SK-N-SH (cell line): ENCODE data around the gene C17orf67. TPM values are rescaled to one million over a fixed set of nuclear protein-coding genes. Genes with fewer than 3 reads are reported as not detected.

Experiments
- CTCF ChIA-PET: fragments of 300-600, 350-600 bp; formaldehyde crosslinking; extraction: SDS; loops from one replicate; lab custom pipeline; 2021; lab: Yijun Ruan, JAX
- POLR2A ChIA-PET: fragments of 350-600 bp; sonication (Branson Sonifier 250); formaldehyde crosslinking; extraction: SDS; loops from one replicate; lab custom pipeline; 2020; ENCODE audit warnings: antibody characterized with exemption, inconsistent platforms; lab: Yijun Ruan, JAX
- DNase-seq: peaks from one replicate; pipeline ENCODE4 v3.0.0; 2012
- H2AFZ ChIP-seq: fragments of 200-600 bp; sonication (generic); 2 replicates; pipeline ENCODE4 v1.8.1; 2016; ENCODE audit warnings: antibody characterized with exemption, mild to moderate bottlenecking, low read depth
- H3F3A ChIP-seq: fragments of 200-600 bp; sonication (generic); replicated peaks from 2 replicates; pipeline ENCODE3; 2016; ENCODE audit warnings: antibody characterized with exemption, mild to moderate bottlenecking; ENCODE audit not compliant: insufficient read depth
- H3K27ac ChIP-seq, 2 experiments: fragments of 200-500 bp in 1 of 2; fragments of 200-600 bp in 1 of 2; sonication (Bioruptor generic) in 1 of 2; sonication (generic), shearing (Covaris generic) in 1 of 2; 2 replicates each; pipeline versions ENCODE4 v1.5.1 to v1.6.1; 2014 to 2016; ENCODE audit warnings: low read depth in 2 of 2, inconsistent platforms in 1 of 2, low read length in 1 of 2, mild to moderate bottlenecking in 1 of 2, mixed read lengths in 1 of 2
- H3K27me3 ChIP-seq: fragments of 200-600 bp; sonication (generic), shearing (Covaris generic); 2 replicates; pipeline ENCODE4 v1.6.1; 2016; ENCODE audit warnings: mixed run types; ENCODE audit not compliant: insufficient read depth
- H3K36me3 ChIP-seq, 2 experiments: fragments of 200-500 bp in 1 of 2; fragments of 200-600 bp in 1 of 2; sonication (Bioruptor generic) in 1 of 2; sonication (generic) in 1 of 2; replicated peaks in 1 of 2; 2 replicates each; pipeline versions ENCODE3 to v1.5.1; 2014 to 2016; ENCODE audit warnings: low read length in 1 of 2, mild to moderate bottlenecking in 1 of 2; ENCODE audit not compliant: insufficient read depth in 2 of 2, control insufficient read depth in 1 of 2
- H3K4me1 ChIP-seq, 2 experiments: fragments of 200-500 bp in 1 of 2; fragments of 200-600 bp in 1 of 2; sonication (Bioruptor generic) in 1 of 2; sonication (generic), shearing (Covaris generic) in 1 of 2; 2 replicates each; pipeline versions ENCODE4 v1.5.1 to v1.6.1; 2014 to 2016; ENCODE audit warnings: low read depth in 1 of 2, low read length in 1 of 2, mixed run types in 1 of 2; ENCODE audit not compliant: insufficient read depth in 2 of 2, control insufficient read depth in 1 of 2
- H3K4me2 ChIP-seq: fragments of 200-600 bp; sonication (generic), shearing (Covaris generic); 2 replicates; pipeline ENCODE4 v1.6.1; 2017; ENCODE audit warnings: mixed run types
- H3K4me3 ChIP-seq, 2 experiments: fragments of 200-500 bp in 1 of 2; fragments of 200-600 bp in 1 of 2; sonication (Bioruptor generic) in 1 of 2; sonication (generic), shearing (Covaris generic) in 1 of 2; 2 replicates each; pipeline versions ENCODE4 v1.5.1 to v1.8.1; 2014 to 2016; ENCODE audit warnings: low read depth in 2 of 2, inconsistent platforms in 1 of 2, low read length in 1 of 2, mild to moderate bottlenecking in 1 of 2, mixed read lengths in 1 of 2, moderate library complexity in 1 of 2
- H3K79me2 ChIP-seq: fragments of 200-600 bp; sonication (generic); 2 replicates; pipeline ENCODE4 v1.8.1; 2017; ENCODE audit warnings: mild to moderate bottlenecking; ENCODE audit not compliant: insufficient read depth
- H3K9ac ChIP-seq: fragments of 200-600 bp; sonication (generic); 2 replicates; pipeline ENCODE4 v1.6.1; 2017; ENCODE audit warnings: mixed run types
- H3K9me2 ChIP-seq: fragments of 200-600 bp; sonication (generic); 2 replicates; pipeline ENCODE4 v1.6.1; 2017; ENCODE audit warnings: mixed run types
- H3K9me3 ChIP-seq: fragments of 200-600 bp; sonication (generic); 2 replicates; pipeline ENCODE4 v1.6.1; 2017; ENCODE audit warnings: mixed run types, mild to moderate bottlenecking, moderate library complexity
- H4K20me1 ChIP-seq: fragments of 200-600 bp; sonication (generic); 2 replicates; pipeline ENCODE4 v1.6.1; 2017; ENCODE audit warnings: mild to moderate bottlenecking, mixed run types; ENCODE audit not compliant: insufficient read depth
- CHD2 ChIP-seq: fragments of 150-350 bp; IDR thresholded peaks from 2 replicates; pipeline ENCODE4 v1.6.1; 2018; ENCODE audit warnings: low read length; ENCODE audit not compliant: partially characterized antibody
- EP300 ChIP-seq, 2 experiments: IDR thresholded peaks; 2 replicates each; pipeline versions ENCODE4 v1.4.0 to v1.6.1; 2012; ENCODE audit warnings: borderline replicate concordance in 1 of 2, low read depth in 1 of 2, low read length in 1 of 2
- FOSL2 ChIP-seq: IDR thresholded peaks from 2 replicates; pipeline ENCODE4 v1.4.0; 2012; ENCODE audit warnings: low read depth, mild to moderate bottlenecking, moderate library complexity, borderline replicate concordance
- FOXJ3 ChIP-seq: sonication (generic); formaldehyde crosslinking; IDR thresholded peaks from 2 replicates; pipeline ENCODE4 v1.5.1; 2020; ENCODE audit warnings: mild to moderate bottlenecking, missing genetic modification reagents
- FOXM1 ChIP-seq: IDR thresholded peaks from 2 replicates; pipeline ENCODE4 v1.4.0; 2012; ENCODE audit warnings: low read depth, mild to moderate bottlenecking
- GATA2 ChIP-seq: sonication (generic); formaldehyde crosslinking; IDR thresholded peaks from 2 replicates; pipeline ENCODE4 v1.5.0; 2020; ENCODE audit warnings: mild to moderate bottlenecking, missing genetic modification reagents
- IRF3 ChIP-seq: fragments of 150-350 bp; IDR thresholded peaks from 2 replicates; pipeline ENCODE4 v1.6.1; 2016; ENCODE audit warnings: mild to moderate bottlenecking, low read depth, low read length
- JUND ChIP-seq: IDR thresholded peaks from 2 replicates; pipeline ENCODE4 v1.4.0; 2012
- MAX ChIP-seq: IDR thresholded peaks from 2 replicates; pipeline ENCODE4 v1.4.0; 2012; ENCODE audit warnings: low read depth
- MEF2A ChIP-seq: IDR thresholded peaks from 2 replicates; pipeline ENCODE4 v1.4.0; 2012; ENCODE audit warnings: low read depth, borderline replicate concordance
- MXI1 ChIP-seq: IDR thresholded peaks from 2 replicates; pipeline ENCODE4 v1.6.1; 2012; ENCODE audit warnings: mild to moderate bottlenecking, low read depth, low read length, improper control_type of control experiment
- NFIC ChIP-seq: IDR thresholded peaks from 2 replicates; pipeline ENCODE4 v1.4.0; 2012; ENCODE audit warnings: borderline replicate concordance
- NRF1 ChIP-seq: IDR thresholded peaks from 2 replicates; pipeline ENCODE4 v1.6.1; 2012; ENCODE audit warnings: low read depth, mild to moderate bottlenecking, low read length
- PBX3 ChIP-seq: IDR thresholded peaks from 2 replicates; pipeline ENCODE4; 2012
- POLR2AphosphoS5 ChIP-seq: IDR thresholded peaks from 2 replicates; pipeline ENCODE4 v1.6.1; 2012; ENCODE audit warnings: low read depth, low read length
- RAD21 ChIP-seq: IDR thresholded peaks from 2 replicates; pipeline ENCODE4 v1.6.1; 2012; ENCODE audit warnings: mild to moderate bottlenecking, low read length
- RXRA ChIP-seq: IDR thresholded peaks from 2 replicates; pipeline ENCODE4 v1.4.0; 2012; ENCODE audit warnings: low read depth, mild to moderate bottlenecking, borderline replicate concordance
- SIN3A ChIP-seq: IDR thresholded peaks from 2 replicates; pipeline ENCODE4 v1.6.1; 2012; ENCODE audit warnings: low read depth, mild to moderate bottlenecking, low read length, moderate library complexity, borderline replicate concordance
- SMC3 ChIP-seq: IDR thresholded peaks from 2 replicates; pipeline ENCODE4 v1.6.1; 2012; ENCODE audit warnings: low read depth, low read length, improper control_type of control experiment
- TCF12 ChIP-seq: IDR thresholded peaks from 2 replicates; pipeline ENCODE4 v1.4.0; 2012
- TEAD4 ChIP-seq: IDR thresholded peaks from 2 replicates; pipeline ENCODE4 v1.4.0; 2012; ENCODE audit warnings: mild to moderate bottlenecking, borderline replicate concordance; ENCODE audit not compliant: insufficient read depth
- USF2 ChIP-seq: fragments of 150-350 bp; IDR thresholded peaks from 2 replicates; pipeline ENCODE4 v1.6.1; 2017; ENCODE audit warnings: antibody characterized with exemption, low read length, low read depth, borderline replicate concordance
- YY1 ChIP-seq: IDR thresholded peaks from 2 replicates; pipeline ENCODE4 v1.4.0; 2012; ENCODE audit warnings: low read depth, mild to moderate bottlenecking
- ZBTB33 ChIP-seq: IDR thresholded peaks from 2 replicates; pipeline ENCODE4 v1.4.0; 2012; ENCODE audit warnings: low read depth, borderline replicate concordance
- WGBS: methylation state at CpG from one replicate; pipeline ENCODE4 v1.1.6; 2017; ENCODE audit warnings: low lambda C conversion rate; 5-methylcytosine and 5-hydroxymethylcytosine counted together
- polyA plus RNA-seq, 3 experiments: library from polyadenylated mRNA; depleted of rRNA; stranded (reverse); fragments of >200 nt; gene quantifications; 2 replicates each; pipeline ENCODE4 v1.2.3, GENCODE V29; 2012

Gene C17orf67
- polyA plus RNA-seq (2012; rRNA removed), result 1.6 and 1.7 TPM in 2 replicates
- 1.6 and 1.9 TPM in 2 replicates for polyA plus RNA-seq (2012; cell fraction: cytosol; rRNA removed)
- polyA plus RNA-seq (2012; cell fraction: nucleus; rRNA removed), result 3.7 and 5.1 TPM in 2 replicates

GRCh38 chr17:56833809-56834379 is at the start of gene C17orf67, which contains the start of gene DGKE:
Gene C17orf67, minus strand, starts transcription at chr17:56833920. Its CDS starts 18,110 bp downstream, at chr17:56815810.
Gene DGKE, plus strand, starts transcription at chr17:56834151. Its CDS starts 645 bp downstream, at chr17:56834796.
- no peaks in the 10 kb centered on the region for H3K9me2 ChIP-seq
- peaks cover 45% of the 10 kb centered on the region for H3K79me2 ChIP-seq
- H3F3A ChIP-seq, result peaks cover 4% of the 10 kb centered on the region
- POLR2A ChIA-PET, result interaction anchor here (1.0 to 2.3 kb wide), 3 partner anchors 80 to 144 kb away, joined by 3 to 8 read pairs (median 4); partner anchors contain the start of genes COIL, SCPEP1 and TRIM25
- H3K4me1 ChIP-seq, result peaks cover 9 to 21% of the 10 kb centered on the region in 2 experiments; a peak in 3 of 4 replicates
- H3K36me3 ChIP-seq, result peaks cover 4 to 19% of the 10 kb centered on the region in 2 experiments
- CTCF ChIA-PET, result interaction anchor here (1.5 to 5.5 kb wide), 5 partner anchors 10 to 68 kb away, joined by 3 to 32 read pairs (median 4); no protein-coding TSS in a partner anchor
- WGBS, result 1% methylated on average over 59 of the region's 66 CpGs
- H3K4me3 ChIP-seq, result peak within 1 kb of the TSS; percentile 66 to 74
- H3K9me3 ChIP-seq, result no peaks in the 10 kb centered on the region
- H2AFZ ChIP-seq, result peak within 1 kb of the TSS; percentile 87
- H3K27ac ChIP-seq, result peak within 1 kb of the TSS; percentile 66
- peak; percentile 100 for DNase-seq
- no peaks in the 10 kb centered on the region for H3K27me3 ChIP-seq
- peak within 1 kb of the TSS; percentile 81 for H3K9ac ChIP-seq
- H3K4me2 ChIP-seq, result peak within 1 kb of the TSS; percentile 97
- no peaks in the 10 kb centered on the region for H4K20me1 ChIP-seq
- no peak for TF ChIP-seq SMC3
- TF ChIP-seq IRF3, result no peak
- TF ChIP-seq FOXM1, result no peak
- TF ChIP-seq TEAD4, result no peak
- no peak for TF ChIP-seq ZBTB33
- TF ChIP-seq RXRA, result no peak
- TF ChIP-seq MXI1, result peak; percentile 83
- no peak for TF ChIP-seq TCF12
- TF ChIP-seq USF2, result no peak
- peak; percentile 86 for TF ChIP-seq PBX3
- 0 out of 2 replicates have a peak, but pooled peaks have one; percentile 23 for TF ChIP-seq NRF1
- no peak for TF ChIP-seq MEF2A
- TF ChIP-seq GATA2, result no peak
- no peak for TF ChIP-seq FOSL2
- peak; percentile 7; the same call in 1 of the 2 replicates for TF ChIP-seq POLR2AphosphoS5
- peak; percentile 90 for TF ChIP-seq MAX
- TF ChIP-seq JUND, result no peak
- TF ChIP-seq SIN3A, result peak; percentile 15; the same call in 1 of the 2 replicates
- no peak; the same call in 1 of the 2 replicates for TF ChIP-seq NFIC
- no peak for TF ChIP-seq CHD2
- no peak for TF ChIP-seq FOXJ3
- no peak for TF ChIP-seq RAD21
- TF ChIP-seq EP300 (IDR thresholded peaks at IDR 0.05; ENCODE audit: borderline replicate concordance in 1 of 2, low read depth in 1 of 2, low read length in 1 of 2), result no peak; a peak in 1 of 4 replicates
- no peak for TF ChIP-seq YY1
